Vagina (tissue), 2 donors: ENCODE measurements around the gene TTC17. TPM values are rescaled to one million over a fixed set of nuclear protein-coding genes. Genes with fewer than 3 reads are reported as not detected.
"Not testable (repeated sequence)": the region's sequence is repeated elsewhere in the genome, so short reads cannot be mapped to it uniquely, and the experiment has no call there.

Source experiments
- DNase-seq, 2 donors: peaks; one replicate each; pipeline ENCODE4 v3.0.0-alpha.2; 2017; ENCODE audit errors: extremely low spot score in 2 of 2
- H3K27ac ChIP-seq: fragments of 200-600 bp; sonication (generic); one replicate; pipeline ENCODE4 v1.5.1; 2019
- H3K27me3 ChIP-seq: fragments of 200-600 bp; sonication (generic); one replicate; pipeline ENCODE4 v1.5.1; 2019
- H3K36me3 ChIP-seq, 2 donors: fragments of 200-600 bp; sonication (generic); one replicate each; pipeline ENCODE4 v1.5.1; 2017 to 2019
- H3K4me1 ChIP-seq: fragments of 200-600 bp; sonication (generic); one replicate; pipeline ENCODE4 v1.5.1; 2019
- H3K4me3 ChIP-seq, 2 donors: fragments of 200-600 bp; sonication (generic); 1 replicate in 1 of 2; 2 replicates in 1 of 2; pipeline ENCODE4 v1.5.1; 2016 to 2019
- H3K9me3 ChIP-seq: fragments of 200-600 bp; sonication (generic); one replicate; pipeline ENCODE4 v1.5.1; 2019
- POLR2A ChIP-seq, 2 donors: fragments of 450-650 bp; IDR thresholded peaks; one replicate each; pipeline ENCODE4 v1.6.1; 2017; ENCODE audit warnings: antibody characterized with exemption in 2 of 2, mild to moderate bottlenecking in 2 of 2, moderate library complexity in 2 of 2
- POLR2AphosphoS5 ChIP-seq, 2 donors: sonication (generic); formaldehyde crosslinking; IDR thresholded peaks; one replicate each; pipeline ENCODE4 v1.9.0; 2017; ENCODE audit warnings: antibody characterized with exemption in 2 of 2, mild to moderate bottlenecking in 2 of 2, low read depth in 1 of 2; ENCODE audit not compliant: insufficient read depth in 1 of 2
- intact Hi-C: fragments of 100-400 bp; cut with DNase I; formaldehyde crosslinking; loops from one replicate; pipeline ENCODE4 v1.15.1; 2023
- total RNA-seq: library from RNA; depleted of rRNA; stranded (reverse); fragments of >200 nt; gene quantifications from one replicate; pipeline ENCODE4 v1.2.3, GENCODE V29; 2016
- TF ChIP-seq, protein P1 (sequence below), 3 experiments: fragments of 450-650 bp in 2 of 3; fragments of 200-600 bp in 1 of 3; sonication (generic) in 1 of 3; IDR thresholded peaks; one replicate each; pipeline ENCODE4 v1.5.1; 2017 to 2019; ENCODE audit warnings: antibody characterized with exemption in 3 of 3, mild to moderate bottlenecking in 2 of 3, moderate library complexity in 2 of 3

The TTC17 gene
- total RNA-seq, 1 donor from 2014 or later, result 89.9 TPM

- DNase-seq, result no peak
- H3K27me3 ChIP-seq, result no peaks in the 10 kb centered on the region
- H3K27ac ChIP-seq, result no peak overlapping the region
- no peaks in the 10 kb centered on the region for H3K4me1 ChIP-seq
- TF ChIP-seq POLR2AphosphoS5 (IDR thresholded peaks at IDR 0.05; ENCODE audit: insufficient read depth in 1 of 2, low read depth in 1 of 2) (no peak), POLR2A (IDR thresholded peaks at IDR 0.05) (no peak)
- TF ChIP-seq, protein P1, sequence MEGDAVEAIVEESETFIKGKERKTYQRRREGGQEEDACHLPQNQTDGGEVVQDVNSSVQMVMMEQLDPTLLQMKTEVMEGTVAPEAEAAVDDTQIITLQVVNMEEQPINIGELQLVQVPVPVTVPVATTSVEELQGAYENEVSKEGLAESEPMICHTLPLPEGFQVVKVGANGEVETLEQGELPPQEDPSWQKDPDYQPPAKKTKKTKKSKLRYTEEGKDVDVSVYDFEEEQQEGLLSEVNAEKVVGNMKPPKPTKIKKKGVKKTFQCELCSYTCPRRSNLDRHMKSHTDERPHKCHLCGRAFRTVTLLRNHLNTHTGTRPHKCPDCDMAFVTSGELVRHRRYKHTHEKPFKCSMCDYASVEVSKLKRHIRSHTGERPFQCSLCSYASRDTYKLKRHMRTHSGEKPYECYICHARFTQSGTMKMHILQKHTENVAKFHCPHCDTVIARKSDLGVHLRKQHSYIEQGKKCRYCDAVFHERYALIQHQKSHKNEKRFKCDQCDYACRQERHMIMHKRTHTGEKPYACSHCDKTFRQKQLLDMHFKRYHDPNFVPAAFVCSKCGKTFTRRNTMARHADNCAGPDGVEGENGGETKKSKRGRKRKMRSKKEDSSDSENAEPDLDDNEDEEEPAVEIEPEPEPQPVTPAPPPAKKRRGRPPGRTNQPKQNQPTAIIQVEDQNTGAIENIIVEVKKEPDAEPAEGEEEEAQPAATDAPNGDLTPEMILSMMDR (IDR thresholded peaks at IDR 0.05), result no peak
- peaks cover 0 to 27% of the 10 kb centered on the region in 2 donors for H3K36me3 ChIP-seq
- intact Hi-C loops, result no loop called here
- H3K9me3 ChIP-seq, result no peaks in the 10 kb centered on the region
- no peak overlapping the region for H3K4me3 ChIP-seq
These were observed 109.2 kb downstream of the TTC17 start for GRCh38 chr11:43467958-43468357.

DNA sequence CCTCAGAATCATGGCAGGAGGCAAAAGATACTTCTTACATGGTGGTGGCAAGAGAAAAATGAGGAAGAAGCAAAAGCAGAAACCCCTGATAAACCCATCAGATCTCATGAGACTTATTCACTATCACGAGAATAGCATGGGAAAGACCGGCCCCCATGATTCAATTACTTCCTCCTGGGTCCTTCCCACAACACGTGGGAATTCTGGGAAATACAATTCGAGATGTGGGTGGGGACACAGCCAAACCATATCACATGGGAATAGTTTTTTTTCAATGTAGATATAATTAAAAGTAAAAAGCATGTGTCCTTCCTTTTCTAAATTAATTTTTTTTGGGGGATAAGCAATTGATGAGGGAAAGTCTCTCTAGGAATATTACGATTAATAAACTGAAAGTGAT, 118.8 kb downstream of the TTC17 start:
- H3K4me1 ChIP-seq, H3K36me3 ChIP-seq, H3K27me3 ChIP-seq, H3K9me3 ChIP-seq, H3K27ac ChIP-seq, DNase-seq, intact Hi-C loops, H3K4me3 ChIP-seq: not testable (repeated sequence)

DNA sequence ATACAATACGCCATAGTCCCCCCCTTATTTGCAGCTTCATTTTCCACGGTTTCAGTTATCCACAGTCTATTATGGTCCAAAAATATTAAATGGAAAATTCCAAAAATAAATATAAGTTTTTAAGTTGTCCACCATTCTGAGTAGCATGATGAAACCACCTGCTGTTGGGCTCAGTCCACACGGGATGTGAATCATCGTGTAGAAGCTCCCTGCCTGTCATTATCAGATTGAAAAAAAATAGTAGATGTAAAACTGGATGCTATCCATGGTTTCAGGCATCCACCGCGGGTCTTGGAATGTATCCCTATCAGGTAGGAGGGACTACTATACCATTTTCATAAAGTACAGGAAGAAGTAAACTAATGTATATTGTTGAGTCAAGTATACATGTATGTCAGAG, 127.4 kb downstream of the TTC17 start:
- H3K4me3 ChIP-seq, result no peak overlapping the region
- no peaks in the 10 kb centered on the region for H3K4me1 ChIP-seq
- intact Hi-C loops, result no loop called here
- H3K9me3 ChIP-seq, result no peaks in the 10 kb centered on the region
- H3K36me3 ChIP-seq, result peaks cover 0 to 12% of the 10 kb centered on the region in 2 donors
- no peak overlapping the region for H3K27ac ChIP-seq
- no peaks in the 10 kb centered on the region for H3K27me3 ChIP-seq
- no peak for DNase-seq
- TF ChIP-seq, protein P1 (IDR thresholded peaks at IDR 0.05), result no peak
- no peak for TF ChIP-seq POLR2AphosphoS5 (IDR thresholded peaks at IDR 0.05; ENCODE audit: insufficient read depth in 1 of 2, low read depth in 1 of 2)

DNA sequence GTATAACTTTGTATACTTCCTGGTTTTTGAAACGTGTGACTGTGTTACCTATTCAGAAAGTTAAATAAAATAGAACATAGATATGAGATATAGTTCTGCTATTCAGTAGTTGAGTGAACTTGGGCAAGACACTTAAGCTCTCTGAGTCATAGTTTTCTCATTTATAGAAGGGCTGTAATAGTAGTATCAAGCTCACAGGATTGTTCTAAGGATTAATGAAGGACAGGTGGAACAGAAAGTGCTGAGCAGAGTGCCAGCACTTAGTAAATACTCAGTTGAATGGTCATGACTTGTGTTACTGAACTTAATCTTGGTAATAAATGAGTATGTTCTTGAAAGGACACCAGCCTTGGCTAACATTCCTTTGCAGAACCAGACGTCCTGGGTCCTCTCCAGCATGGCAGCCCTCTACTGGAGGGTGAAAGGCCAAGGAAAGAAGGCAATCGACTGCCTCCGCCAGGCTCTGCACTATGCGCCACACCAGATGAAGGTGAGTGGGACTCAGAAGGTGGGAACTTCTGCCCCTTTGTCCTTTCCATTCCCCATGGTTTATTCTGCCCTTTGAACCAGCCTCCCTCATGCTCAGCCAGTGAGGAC, 131.2 kb downstream of the TTC17 start:
- peaks cover 0 to 31% of the 10 kb centered on the region in 2 donors for H3K36me3 ChIP-seq

DNA sequence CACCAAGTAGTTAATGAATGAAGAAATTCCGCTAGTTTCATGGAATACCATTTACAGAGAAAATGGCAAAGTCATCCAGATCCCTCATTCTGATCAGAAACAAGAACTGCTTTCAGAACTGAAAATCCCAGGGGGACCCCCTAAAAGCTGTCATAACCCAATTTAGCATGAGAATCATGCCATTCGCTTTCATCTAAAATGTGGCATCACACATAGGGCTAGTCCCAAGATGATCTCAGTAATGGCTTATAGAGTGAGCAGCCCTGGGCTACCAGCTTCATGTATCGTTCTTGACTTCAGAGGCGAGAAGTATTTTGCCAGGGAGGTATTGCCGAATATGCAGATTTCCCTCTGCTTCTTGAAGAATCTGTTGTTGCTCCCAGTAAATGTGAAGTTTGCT, 134.0 kb downstream of the TTC17 start:
- H3K27me3 ChIP-seq, result no peaks in the 10 kb centered on the region
- H3K4me3 ChIP-seq, result no peak overlapping the region
- H3K36me3 ChIP-seq, result peaks cover 0 to 26% of the 10 kb centered on the region in 2 donors
- TF ChIP-seq POLR2AphosphoS5 (IDR thresholded peaks at IDR 0.05; ENCODE audit: insufficient read depth in 1 of 2, low read depth in 1 of 2) (no peak), POLR2A (IDR thresholded peaks at IDR 0.05) (no peak)
- TF ChIP-seq, protein P1 (IDR thresholded peaks at IDR 0.05), result no peak
- H3K4me1 ChIP-seq, result no peaks in the 10 kb centered on the region
- no peak for DNase-seq
- no peaks in the 10 kb centered on the region for H3K9me3 ChIP-seq
- intact Hi-C loops, result no loop called here
- H3K27ac ChIP-seq, result no peak overlapping the region

More for the DNA sequence above, 131.2 kb downstream of the TTC17 start:
- intact Hi-C loops, result no loop called here
- no peaks in the 10 kb centered on the region for H3K4me1 ChIP-seq
- no peak overlapping the region for H3K27ac ChIP-seq
- no peak overlapping the region for H3K4me3 ChIP-seq
- no peaks in the 10 kb centered on the region for H3K9me3 ChIP-seq
- no peak for DNase-seq
- H3K27me3 ChIP-seq, result no peaks in the 10 kb centered on the region
- peak in 1 of 2 donors; percentile 59 for TF ChIP-seq POLR2AphosphoS5 (IDR thresholded peaks at IDR 0.05; ENCODE audit: insufficient read depth in 1 of 2, low read depth in 1 of 2)
- TF ChIP-seq, protein P1 (IDR thresholded peaks at IDR 0.05), result no peak
